HepG2 (cell line): ENCODE data around the gene PLXNB2.

Experiments used
- KLF12 ChIP-seq: sonication (generic); formaldehyde crosslinking; IDR thresholded peaks from 2 replicates; pipeline ENCODE4 v1.4.0; 2020; ENCODE audit warnings: missing genetic modification reagents, borderline replicate concordance
- NFIC ChIP-seq: IDR thresholded peaks from 2 replicates; pipeline ENCODE4 v1.6.1; 2012; ENCODE audit warnings: mild to moderate bottlenecking, low read length, inconsistent platforms
- POLR2A ChIP-seq, 2 experiments: IDR thresholded peaks; 2 replicates each; pipeline ENCODE4 v1.6.1; 2011; ENCODE audit warnings: low read depth in 2 of 2, low read length in 2 of 2, mild to moderate bottlenecking in 1 of 2, moderate library complexity in 1 of 2; ENCODE audit not compliant: insufficient read depth in 1 of 2
- POLR2AphosphoS5 ChIP-seq: IDR thresholded peaks from 2 replicates; pipeline ENCODE4 v1.6.1; 2012; ENCODE audit warnings: low read depth, low read length
- PRDM15 ChIP-seq: sonication (generic); formaldehyde crosslinking; IDR thresholded peaks from 2 replicates; pipeline ENCODE4 v1.4.0; 2020; ENCODE audit warnings: missing genetic modification reagents
- RFXANK ChIP-seq: IDR thresholded peaks from 2 replicates; pipeline ENCODE4 v1.6.1; 2016
- ZEB1 ChIP-seq: IDR thresholded peaks from 2 replicates; pipeline ENCODE4 v1.6.1; 2012; ENCODE audit warnings: mild to moderate bottlenecking, low read depth, inconsistent platforms; ENCODE audit not compliant: insufficient replicate concordance
- ZNF710 ChIP-seq: sonication (generic); formaldehyde crosslinking; IDR thresholded peaks from 2 replicates; pipeline ENCODE4 v1.5.0; 2020; ENCODE audit warnings: mild to moderate bottlenecking, missing genetic modification reagents, borderline replicate concordance

GRCh38 chr22:50228366-50228765 is 79.1 kb downstream of the PLXNB2 start:
- no peak for TF ChIP-seq ZNF710 (CRISPR knock-in tag)
- TF ChIP-seq RFXANK: no peak
- no peak for TF ChIP-seq POLR2AphosphoS5
- no peak for TF ChIP-seq ZEB1
- no peak for TF ChIP-seq NFIC
- TF ChIP-seq KLF12 (CRISPR knock-in tag): no peak
- TF ChIP-seq PRDM15 (CRISPR knock-in tag): no peak
- TF ChIP-seq POLR2A (IDR thresholded peaks at IDR 0.05; ENCODE audit: insufficient read depth in 1 of 2, low read depth in 2 of 2, low read length in 2 of 2): no peak
